Measurements from ENCODE around the gene DFFA.
"Not testable (repeated sequence)": the region's sequence is repeated elsewhere in the genome, so short reads cannot be mapped to it uniquely, and the experiment has no call there.

Gene DFFA

GRCh38 chr1:10472220-10473144, at the start of gene DFFA:
DFFA (minus strand) TSS chr1:10472529; CDS start chr1:10472458, 71 bp downstream.
- DNase-seq, result peak; percentile 40 to 73

GRCh38 chr1:10521537-10522157, 49.3 kb upstream of the DFFA start:
- no peak for DNase-seq

- no peak for DNase-seq
Measured at GRCh38 chr1:10520952-10521351, 48.6 kb upstream of the DFFA start.

GRCh38 chr1:10520497-10520896, 48.2 kb upstream of the DFFA start:
- DNase-seq, result no peak

- DNase-seq, result peak; percentile 63 to 66
Measured at GRCh38 chr1:10519016-10519417, 46.7 kb upstream of the DFFA start.

GRCh38 chr1:10517677-10517982, 45.3 kb upstream of the DFFA start:
- DNase-seq, result no peak

GRCh38 chr1:10516925-10517676, 44.8 kb upstream of the DFFA start:
- no peak for DNase-seq

- DNase-seq, result no peak
Measured at GRCh38 chr1:10515976-10516750, 43.8 kb upstream of the DFFA start.

GRCh38 chr1:10515301-10515975, 43.1 kb upstream of the DFFA start:
- DNase-seq, result no peak

- DNase-seq, result peak; percentile 25 to 34
Measured at GRCh38 chr1:10514490-10515235, 42.3 kb upstream of the DFFA start.

GRCh38 chr1:10513199-10513598, 40.9 kb upstream of the DFFA start:
- no peak for DNase-seq

- no peak for DNase-seq
Measured at GRCh38 chr1:10511494-10511885, 39.2 kb upstream of the DFFA start.

GRCh38 chr1:10510520-10511493, 38.5 kb upstream of the DFFA start:
- DNase-seq, result no peak

- DNase-seq, result no peak
Measured at GRCh38 chr1:10509809-10510509, 37.6 kb upstream of the DFFA start.

GRCh38 chr1:10508511-10508951, 36.2 kb upstream of the DFFA start:
- DNase-seq, result peak; percentile 30 to 56

GRCh38 chr1:10507111-10507879, 35.0 kb upstream of the DFFA start:
- peak; percentile 33 to 37 for DNase-seq

GRCh38 chr1:10506677-10507047, 34.3 kb upstream of the DFFA start:
- DNase-seq, result no peak

- not testable (repeated sequence) for DNase-seq
Measured at GRCh38 chr1:10506046-10506676, 33.8 kb upstream of the DFFA start.
